H1 (cell line): Measurements from ENCODE around the gene PDE5A. TPM values are rescaled to one million over a fixed set of nuclear protein-coding genes. Genes with fewer than 3 reads are reported as not detected.

Source experiments
- CTCF ChIA-PET: fragments of 300-600 bp; sonication (Branson Sonifier 250); formaldehyde crosslinking; loops from one replicate; lab custom pipeline; 2021; ENCODE audit not compliant: partially characterized antibody; lab: Charles Lee
- POLR2A ChIA-PET: fragments of 300-600 bp; sonication (Branson Sonifier 250); formaldehyde crosslinking; loops from one replicate; lab custom pipeline; 2021; ENCODE audit warnings: inconsistent platforms; ENCODE audit not compliant: partially characterized antibody; lab: Charles Lee
- DNase-seq, 2 experiments: peaks; one replicate each; pipeline versions ENCODE4 v3.0.0 to v3.0.0-alpha.2; 2010 to 2022; ENCODE audit warnings: low spot score in 2 of 2, low read depth in 1 of 2, mixed read lengths in 1 of 2
- FAIRE-seq: peaks from 2 replicates; lab custom pipeline; 2011; peaks lifted over from hg19 to GRCh38; lab: Jason Lieb, UNC
- H2AFZ ChIP-seq: 2 replicates; pipeline ENCODE4 v1.8.1; 2012; ENCODE audit warnings: low read length, inconsistent platforms
- H2AK5ac ChIP-seq: 2 replicates; pipeline ENCODE4 v1.6.1; 2013; ENCODE audit warnings: low read depth, low read length
- H2BK120ac ChIP-seq: replicated peaks from 2 replicates; pipeline ENCODE3; 2013; ENCODE audit warnings: low read depth, low read length, inconsistent platforms
- H2BK12ac ChIP-seq: 2 replicates; pipeline ENCODE4 v1.6.1; 2013; ENCODE audit warnings: low read depth, low read length
- H2BK15ac ChIP-seq: 2 replicates; pipeline ENCODE4 v1.6.1; 2013; ENCODE audit warnings: low read length
- H2BK20ac ChIP-seq: 2 replicates; pipeline ENCODE4 v1.6.1; 2013; ENCODE audit warnings: low read length
- H2BK5ac ChIP-seq: 2 replicates; pipeline ENCODE4 v1.6.1; 2013; ENCODE audit warnings: low read depth, low read length
- H3K14ac ChIP-seq: 2 replicates; pipeline ENCODE4 v1.6.1; 2013; ENCODE audit warnings: inconsistent platforms; ENCODE audit not compliant: insufficient read length
- H3K18ac ChIP-seq: 2 replicates; pipeline ENCODE4 v1.6.1; 2013; ENCODE audit warnings: low read length; ENCODE audit errors: extremely low read depth
- H3K23ac ChIP-seq: 2 replicates; pipeline ENCODE4 v1.6.1; 2013; ENCODE audit warnings: inconsistent platforms; ENCODE audit not compliant: insufficient read length
- H3K23me2 ChIP-seq: 2 replicates; pipeline ENCODE4 v1.6.1; 2013; ENCODE audit warnings: low read depth, low read length
- H3K27ac ChIP-seq: 2 replicates; pipeline ENCODE4 v1.6.1; 2011; ENCODE audit warnings: low read depth, low read length, inconsistent platforms
- H3K27me3 ChIP-seq, 4 experiments: replicated peaks in 1 of 4; 1 replicate in 1 of 4; 2 replicates in 3 of 4; pipeline versions ENCODE4 v1.6.1 to v1.8.1; 2011 to 2013; ENCODE audit warnings: low read length in 3 of 4, mild to moderate bottlenecking in 3 of 4, inconsistent platforms in 2 of 4, mixed read lengths in 2 of 4, moderate library complexity in 1 of 4; ENCODE audit not compliant: control insufficient read depth in 3 of 4, insufficient read depth in 3 of 4; ENCODE audit errors: extremely low read depth in 1 of 4
- H3K36me3 ChIP-seq, 4 experiments: 2 replicates each; pipeline versions ENCODE4 v1.6.1 to v1.8.1; 2011 to 2013; ENCODE audit warnings: mild to moderate bottlenecking in 4 of 4, low read length in 3 of 4, moderate library complexity in 2 of 4, control low read depth in 1 of 4, inconsistent platforms in 1 of 4; ENCODE audit not compliant: insufficient read depth in 4 of 4, control insufficient read depth in 2 of 4
- H3K4ac ChIP-seq: replicated peaks from 2 replicates; pipeline ENCODE3; 2013; ENCODE audit warnings: low read length, low read depth, mixed read lengths, inconsistent platforms; ENCODE audit not compliant: insufficient read length
- H3K4me1 ChIP-seq, 4 experiments: replicated peaks in 1 of 4; 1 replicate in 1 of 4; 2 replicates in 3 of 4; pipeline versions ENCODE4 v1.6.1 to v1.8.1; 2011 to 2013; ENCODE audit warnings: low read length in 3 of 4, inconsistent platforms in 2 of 4, mixed read lengths in 1 of 4; ENCODE audit not compliant: insufficient read depth in 4 of 4, control insufficient read depth in 3 of 4
- H3K4me2 ChIP-seq, 2 experiments: 2 replicates each; pipeline versions ENCODE4 v1.6.1 to v1.8.1; 2011 to 2013; ENCODE audit warnings: low read depth in 2 of 2, low read length in 2 of 2, control low read depth in 1 of 2, inconsistent platforms in 1 of 2, mild to moderate bottlenecking in 1 of 2; ENCODE audit not compliant: insufficient read depth in 1 of 2
- H3K4me3 ChIP-seq, 4 experiments: fragments of 200-600, 300-600 bp in 1 of 4; sonication (generic), shearing (Covaris generic), sonication (Bioruptor Twin) in 1 of 4; 2 replicates each; pipeline versions ENCODE4 v1.5.1 to v1.8.1; 2011 to 2016; ENCODE audit warnings: low read length in 4 of 4, low read depth in 3 of 4, control low read depth in 2 of 4, inconsistent platforms in 2 of 4, mild to moderate bottlenecking in 2 of 4, mixed read lengths in 1 of 4, moderate library complexity in 1 of 4; ENCODE audit not compliant: insufficient read depth in 2 of 4; ENCODE audit errors: extremely low read depth in 1 of 4
- H3K56ac ChIP-seq: replicated peaks from 2 replicates; pipeline ENCODE3; 2013; ENCODE audit warnings: low read depth, mild to moderate bottlenecking, mixed read lengths, low read length, inconsistent platforms; ENCODE audit not compliant: insufficient read length
- H3K79me1 ChIP-seq: 2 replicates; pipeline ENCODE4 v1.6.1; 2013; ENCODE audit warnings: low read depth, low read length, control low read depth
- H3K79me2 ChIP-seq, 2 experiments: 2 replicates each; pipeline versions ENCODE4 v1.6.1 to v1.8.1; 2012 to 2013; ENCODE audit warnings: low read length in 2 of 2, mild to moderate bottlenecking in 2 of 2, inconsistent platforms in 1 of 2; ENCODE audit not compliant: insufficient read depth in 2 of 2, control insufficient read depth in 1 of 2
- H3K9ac ChIP-seq, 4 experiments: replicated peaks in 1 of 4; 1 replicate in 1 of 4; 2 replicates in 3 of 4; pipeline versions ENCODE4 v1.6.1 to v1.8.1; 2011 to 2013; ENCODE audit warnings: low read depth in 3 of 4, low read length in 3 of 4, control low read depth in 2 of 4, mild to moderate bottlenecking in 2 of 4, moderate library complexity in 2 of 4, inconsistent platforms in 1 of 4; ENCODE audit errors: extremely low read depth in 1 of 4
- H3K9me3 ChIP-seq, 2 experiments: 2 replicates each; pipeline versions ENCODE4 v1.6.1 to v1.8.1; 2012 to 2013; ENCODE audit warnings: mild to moderate bottlenecking in 2 of 2, moderate library complexity in 2 of 2, control low read depth in 1 of 2, inconsistent platforms in 1 of 2, low read depth in 1 of 2, low read length in 1 of 2, mixed read lengths in 1 of 2; ENCODE audit not compliant: insufficient read depth in 2 of 2
- H4K20me1 ChIP-seq, 2 experiments: replicated peaks in 1 of 2; 2 replicates each; pipeline versions ENCODE3 to v1.8.1; 2011 to 2013; ENCODE audit warnings: inconsistent platforms in 2 of 2, low read length in 2 of 2, mild to moderate bottlenecking in 1 of 2; ENCODE audit not compliant: insufficient read depth in 2 of 2, control insufficient read depth in 1 of 2
- H4K5ac ChIP-seq: 2 replicates; pipeline ENCODE4 v1.6.1; 2013; ENCODE audit warnings: low read length, low read depth, mixed read lengths, inconsistent platforms; ENCODE audit not compliant: insufficient read length
- H4K8ac ChIP-seq: 2 replicates; pipeline ENCODE4 v1.8.0; 2013; ENCODE audit warnings: mild to moderate bottlenecking, moderate library complexity, low read length, inconsistent platforms; ENCODE audit not compliant: insufficient read depth; ENCODE audit errors: extremely low read depth
- H4K91ac ChIP-seq: replicated peaks from 2 replicates; pipeline ENCODE3; 2013; ENCODE audit warnings: low read length, mixed read lengths, inconsistent platforms; ENCODE audit not compliant: insufficient read length
- CREB1 ChIP-seq: IDR thresholded peaks from 2 replicates; pipeline ENCODE4 v1.6.1; 2012; ENCODE audit warnings: inconsistent platforms
- NRF1 ChIP-seq: IDR thresholded peaks from 2 replicates; pipeline ENCODE4 v1.6.1; 2011; ENCODE audit warnings: mild to moderate bottlenecking, low read depth, low read length, improper control_type of control experiment
- POLR2AphosphoS5 ChIP-seq: IDR thresholded peaks from 2 replicates; pipeline ENCODE4 v1.6.1; 2011; ENCODE audit warnings: low read depth, low read length
- SP1 ChIP-seq: IDR thresholded peaks from 2 replicates; pipeline ENCODE4 v1.6.1; 2011; ENCODE audit warnings: low read depth, low read length
- WGBS, 2 experiments: shearing (Covaris generic) in 1 of 2; methylation state at CpG; one replicate each; pipeline versions ENCODE4 v1.1.6 to v1.1.7; 2013 to 2015; ENCODE audit warnings: low lambda C conversion rate in 2 of 2, mixed read lengths in 2 of 2, inconsistent platforms in 1 of 2, low coverage in 1 of 2, missing lambda C conversion rate in 1 of 2; ENCODE audit not compliant: insufficient replicate concordance in 2 of 2, insufficient coverage in 1 of 2, insufficient read length in 1 of 2; ENCODE audit errors: extremely low coverage in 1 of 2, missing lambda C conversion rate in 1 of 2; 5-methylcytosine and 5-hydroxymethylcytosine counted together
- polyA plus RNA-seq, 7 experiments: library from polyadenylated mRNA; depleted of rRNA in 3 of 7; stranded (reverse) in 5 of 7; unstranded in 2 of 7; fragments of >200 nt in 5 of 7; fragments of 200-250 nt in 2 of 7; gene quantifications; 1 replicate in 5 of 7; 2 replicates in 1 of 7; 4 replicates in 1 of 7; pipeline versions ENCODE4 v1.2.1 to v1.2.3, GENCODE V29; 2011 to 2013; ENCODE audit warnings: missing spikeins in 2 of 7, mixed read lengths in 2 of 7
- total RNA-seq: library from RNA; stranded (reverse); fragmentation: NEBNext Ultra II Directional; extraction: Animal tissue kit (Norgen Biotek cat#: 25700); gene quantifications from 2 replicates; pipeline ENCODE4 v1.2.1, GENCODE V29; 2021

Gene PDE5A
- total and polyA plus RNA-seq, 2 of the 8 experiments (the other 6 are each of a cell fraction or from before 2014, with no cell fraction given): 5.6 to 32.4 TPM

DNA sequence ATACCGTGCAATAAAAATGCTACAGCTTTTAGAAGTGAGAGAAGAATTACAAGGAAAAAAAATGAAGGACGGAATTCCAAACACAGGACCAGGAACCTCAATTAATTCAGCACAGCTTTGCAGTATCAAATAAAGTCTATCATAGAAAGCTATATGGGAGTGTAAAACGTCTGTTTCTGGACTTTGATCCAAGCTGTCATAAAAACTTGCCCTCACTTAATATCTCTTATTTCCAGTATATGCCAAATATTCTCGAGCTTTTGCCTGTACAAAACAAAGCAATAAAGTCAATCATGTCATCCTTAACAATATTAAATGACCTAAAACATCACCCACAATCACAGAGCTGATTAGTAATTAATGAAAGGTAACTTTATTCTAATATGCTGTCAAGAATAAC, 4.2 kb downstream of the PDE5A start:
- peaks cover 0 to 2% (median 0%) of the 10 kb centered on the region in 4 experiments; a peak in 1 of 7 replicates for H3K4me1 ChIP-seq
- no peak overlapping the region for H3K27ac ChIP-seq
- FAIRE-seq (no peak), DNase-seq (no peak)
- peaks cover 7 to 57% of the 10 kb centered on the region in 2 experiments; a peak in 3 of 4 replicates for H3K79me2 ChIP-seq
- no peak overlapping the region for H2BK12ac ChIP-seq
- TF ChIP-seq CREB1 (no peak), NRF1 (no peak), SP1 (no peak), POLR2AphosphoS5 (no peak)
- H2BK120ac ChIP-seq: no peak overlapping the region
- H2AK5ac ChIP-seq: no peak overlapping the region
- H4K8ac ChIP-seq: no peak overlapping the region
- POLR2A ChIA-PET: no interaction called here
- CTCF ChIA-PET: interaction anchor here (1.2 to 1.9 kb wide), 4 partner anchors 64 to 400 kb away, joined by 3 to 7 read pairs (median 4); no protein-coding TSS in a partner anchor
- 77% methylated on average over 4 of the region's 4 CpGs; no CpG with 5 or more reads in 1 of the 2 experiments for WGBS, 2 experiments
- no peak overlapping the region for H4K91ac ChIP-seq
- H3K27me3 ChIP-seq: no peaks in the 10 kb centered on the region
- H3K4me3 ChIP-seq: no peak overlapping the region
- no peak overlapping the region for H2BK15ac ChIP-seq
- no peaks in the 10 kb centered on the region; the same call in 1 of the 2 replicates for H3K23me2 ChIP-seq
- no peak overlapping the region for H2BK20ac ChIP-seq
- no peaks in the 10 kb centered on the region for H3K36me3 ChIP-seq
- H3K56ac ChIP-seq: no peak overlapping the region
- H3K79me1 ChIP-seq: no peaks in the 10 kb centered on the region
- H3K14ac ChIP-seq: no peak overlapping the region
- H3K23ac ChIP-seq: no peak overlapping the region
- no peak overlapping the region for H4K5ac ChIP-seq
- H3K9ac ChIP-seq: no peak overlapping the region
- no peaks in the 10 kb centered on the region for H3K9me3 ChIP-seq
- peaks cover 3 to 4% of the 10 kb centered on the region in 2 experiments for H4K20me1 ChIP-seq
- H3K4ac ChIP-seq: no peak overlapping the region
- no peak overlapping the region for H2BK5ac ChIP-seq
- H3K4me2 ChIP-seq: no peak overlapping the region
- no peak overlapping the region for H2AFZ ChIP-seq
- no peak overlapping the region for H3K18ac ChIP-seq
